ENCODE measurements around the gene HYLS1. TPM values are rescaled to one million over a fixed set of nuclear protein-coding genes. Genes with fewer than 3 reads are reported as not detected.

The HYLS1 gene
- total and polyA plus RNA-seq, 8 donors, result 0.71 to 2.4 (median 1.6) TPM

DNA sequence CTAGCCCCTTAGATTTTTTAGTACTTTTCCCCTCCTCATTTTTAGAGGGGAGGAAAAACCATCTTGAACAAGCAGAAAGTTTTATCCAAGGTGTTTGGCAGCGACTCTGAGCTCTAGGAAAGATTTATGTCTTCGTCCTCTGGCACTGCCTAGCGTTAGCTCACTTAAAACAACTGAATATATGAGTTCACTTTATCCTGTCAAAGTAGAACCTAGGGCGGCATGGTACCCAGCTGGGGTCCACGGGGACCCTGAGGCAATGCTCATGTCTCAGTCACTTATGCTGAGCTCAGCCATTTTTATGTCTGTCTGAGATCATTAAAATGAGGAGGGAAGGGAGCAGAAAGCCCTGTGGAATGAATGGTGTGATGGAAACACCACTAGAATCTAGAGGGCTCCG is 44.2 kb downstream of the HYLS1 start:
- Histone ChIP-seq H3K9me3 (no peaks in the 10 kb centered on the region), H3K4me3 (no peak overlapping the region), H3K27me3 (peaks cover 0 to 7% (median 0%) of the 10 kb centered on the region in 4 donors), H3K4me1 (no peaks in the 10 kb centered on the region), H3K36me3 (no peaks in the 10 kb centered on the region), H3K27ac (no peak overlapping the region)
- DNase-seq (no peak), ATAC-seq (no peak), FAIRE-seq (no peak)
- intact Hi-C loops (cut with DNase I), result no loop called here
- WGBS, 2 donors, result 41 to 49% methylated on average over 6 of the region's 6 CpGs
- TF ChIP-seq, protein P1, sequence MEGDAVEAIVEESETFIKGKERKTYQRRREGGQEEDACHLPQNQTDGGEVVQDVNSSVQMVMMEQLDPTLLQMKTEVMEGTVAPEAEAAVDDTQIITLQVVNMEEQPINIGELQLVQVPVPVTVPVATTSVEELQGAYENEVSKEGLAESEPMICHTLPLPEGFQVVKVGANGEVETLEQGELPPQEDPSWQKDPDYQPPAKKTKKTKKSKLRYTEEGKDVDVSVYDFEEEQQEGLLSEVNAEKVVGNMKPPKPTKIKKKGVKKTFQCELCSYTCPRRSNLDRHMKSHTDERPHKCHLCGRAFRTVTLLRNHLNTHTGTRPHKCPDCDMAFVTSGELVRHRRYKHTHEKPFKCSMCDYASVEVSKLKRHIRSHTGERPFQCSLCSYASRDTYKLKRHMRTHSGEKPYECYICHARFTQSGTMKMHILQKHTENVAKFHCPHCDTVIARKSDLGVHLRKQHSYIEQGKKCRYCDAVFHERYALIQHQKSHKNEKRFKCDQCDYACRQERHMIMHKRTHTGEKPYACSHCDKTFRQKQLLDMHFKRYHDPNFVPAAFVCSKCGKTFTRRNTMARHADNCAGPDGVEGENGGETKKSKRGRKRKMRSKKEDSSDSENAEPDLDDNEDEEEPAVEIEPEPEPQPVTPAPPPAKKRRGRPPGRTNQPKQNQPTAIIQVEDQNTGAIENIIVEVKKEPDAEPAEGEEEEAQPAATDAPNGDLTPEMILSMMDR (IDR thresholded peaks at IDR 0.05), result no peak

DNA sequence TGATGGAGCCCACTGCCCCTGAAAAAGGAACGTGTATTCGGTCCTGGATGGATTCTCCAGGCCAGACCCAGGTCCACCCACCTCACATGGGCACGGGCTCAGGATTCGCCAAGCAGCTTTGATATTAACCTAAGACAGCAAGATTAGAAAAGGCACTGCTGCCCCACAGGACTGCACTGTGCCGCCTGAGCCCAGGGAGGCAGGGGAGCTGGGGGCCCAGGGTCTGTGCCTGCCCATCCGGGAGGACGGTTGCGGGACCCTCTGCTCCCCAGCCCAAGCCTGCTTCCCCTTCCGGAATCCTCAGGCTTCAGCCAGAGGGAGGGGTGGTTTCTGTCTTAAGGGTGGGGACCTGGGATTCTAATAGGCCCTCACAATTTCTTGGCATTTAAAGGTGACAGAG is 44.8 kb downstream of the HYLS1 start:
- no peak for FAIRE-seq
- TF ChIP-seq, protein P1 (IDR thresholded peaks at IDR 0.05), result no peak
- Histone ChIP-seq H3K4me1 (no peaks in the 10 kb centered on the region), H3K27ac (no peak overlapping the region), H3K36me3 (no peaks in the 10 kb centered on the region), H3K27me3 (peaks cover 0 to 7% (median 0%) of the 10 kb centered on the region in 4 donors), H3K4me3 (no peak overlapping the region), H3K9me3 (no peaks in the 10 kb centered on the region)
- ATAC-seq, result no peak
- WGBS, 2 donors, result 58 to 85% methylated on average over 9 of the region's 9 CpGs
- intact Hi-C loops (cut with DNase I), result no loop called here
- DNase-seq, result no peak

DNA sequence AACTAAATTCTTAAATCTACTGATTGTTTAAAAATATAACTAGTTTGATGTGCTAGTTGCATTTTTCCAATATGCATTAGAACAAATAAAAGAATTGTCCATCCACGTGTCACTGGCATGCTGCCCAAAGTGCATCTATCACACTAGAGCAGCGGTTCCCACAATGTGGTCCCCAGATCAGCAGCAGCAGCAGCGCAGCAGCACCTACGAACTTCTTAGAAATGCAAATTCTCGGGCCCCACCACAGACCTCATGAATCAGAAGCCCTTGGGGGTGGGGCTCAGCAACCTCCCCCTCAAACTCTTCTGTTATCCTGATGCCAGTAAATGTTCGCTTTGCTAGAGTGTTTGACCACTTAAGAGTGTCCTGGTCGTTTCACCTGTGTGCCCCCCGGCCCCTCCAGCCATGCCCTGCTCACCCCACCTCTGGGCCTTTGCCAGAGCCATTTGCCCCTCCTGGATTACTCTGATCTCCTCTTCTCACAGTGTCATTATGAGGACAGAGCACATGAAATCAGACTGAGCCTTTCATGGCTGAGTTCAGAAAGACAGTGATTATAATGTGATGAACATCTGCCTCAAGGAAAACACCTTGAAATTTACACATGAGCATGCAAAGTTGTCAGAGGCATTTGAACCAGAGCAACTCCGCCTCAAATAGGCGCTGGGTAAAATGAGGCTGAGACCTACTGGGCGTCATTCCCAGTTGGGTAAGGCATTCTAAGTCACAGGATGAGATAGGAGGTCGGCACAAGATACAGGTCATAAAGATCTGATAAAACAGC is 45.8 kb downstream of the HYLS1 start:
- Histone ChIP-seq H3K4me3 (no peak overlapping the region), H3K36me3 (no peaks in the 10 kb centered on the region), H3K9me3 (no peaks in the 10 kb centered on the region), H3K4me1 (no peaks in the 10 kb centered on the region), H3K27me3 (peaks cover 0 to 7% (median 0%) of the 10 kb centered on the region in 4 donors), H3K27ac (no peak overlapping the region)
- ATAC-seq (no peak), FAIRE-seq (no peak), DNase-seq (no peak)
- TF ChIP-seq, protein P1 (IDR thresholded peaks at IDR 0.05), result no peak
- 59 to 64% methylated on average over 12 of the region's 12 CpGs for WGBS, 2 donors
- intact Hi-C loops (cut with DNase I), result no loop called here

DNA sequence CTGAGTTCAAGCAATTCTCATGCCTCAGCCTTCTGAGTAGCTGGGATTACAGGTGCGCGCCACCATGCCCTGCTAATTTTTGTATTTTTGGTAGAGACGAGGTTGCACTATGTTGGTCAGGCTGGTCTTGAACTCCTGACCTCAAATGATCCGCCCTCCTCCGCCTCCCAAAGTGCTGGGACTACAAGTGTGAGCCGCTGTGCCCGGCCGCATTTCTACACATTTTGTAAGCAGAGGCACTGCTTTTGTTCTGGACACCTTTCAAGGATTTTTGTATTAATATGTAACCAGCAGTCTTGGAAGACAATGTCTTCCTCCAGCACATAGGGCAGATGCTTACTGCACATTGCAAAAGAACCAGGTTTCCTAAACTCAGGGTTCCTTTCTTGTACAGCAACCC is 47.0 kb downstream of the HYLS1 start:
- no peak for ATAC-seq
- 62 to 72% methylated on average over 8 of the region's 8 CpGs for WGBS, 2 donors
- no peaks in the 10 kb centered on the region for H3K9me3 ChIP-seq
- H3K4me3 ChIP-seq, result no peak overlapping the region
- no peaks in the 10 kb centered on the region for H3K4me1 ChIP-seq
- TF ChIP-seq, protein P1 (IDR thresholded peaks at IDR 0.05), result no peak
- peaks cover 0 to 7% (median 0%) of the 10 kb centered on the region in 4 donors for H3K27me3 ChIP-seq
- DNase-seq, result no peak
- H3K36me3 ChIP-seq, result no peaks in the 10 kb centered on the region
- intact Hi-C loops (cut with DNase I), result no loop called here
- FAIRE-seq, result no peak
- no peak overlapping the region for H3K27ac ChIP-seq

DNA sequence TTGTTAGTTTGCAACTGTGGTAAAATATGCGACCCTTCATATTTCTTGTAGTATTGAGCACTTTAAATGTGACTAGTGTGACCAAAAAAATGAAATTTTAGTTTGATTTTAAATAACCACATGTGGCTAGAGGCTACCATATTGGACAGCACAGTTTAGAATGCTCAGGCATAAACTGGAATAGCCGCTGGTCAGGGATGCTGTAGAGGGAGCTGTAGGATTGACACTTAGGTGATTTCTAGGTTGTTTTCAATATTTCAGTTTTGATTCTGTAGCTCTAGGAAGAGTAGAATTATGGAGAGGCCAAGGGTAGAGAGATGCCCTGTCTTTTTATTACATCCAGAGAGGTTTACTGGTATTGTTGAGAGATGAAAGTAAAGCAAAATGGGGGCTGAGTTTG is 47.6 kb downstream of the HYLS1 start:
- TF ChIP-seq, protein P1 (IDR thresholded peaks at IDR 0.05), result no peak
- WGBS, 2 donors, result 94% methylated on average over 2 of the region's 2 CpGs
- intact Hi-C loops (cut with DNase I), result loop anchor here in 1 of 3 donors (5.0 kb wide), 1 partner anchor 252 kb away; no protein-coding TSS in a partner anchor
- FAIRE-seq, result no peak
- H3K4me3 ChIP-seq, result no peak overlapping the region
- H3K9me3 ChIP-seq, result no peaks in the 10 kb centered on the region
- ATAC-seq, result no peak
- no peaks in the 10 kb centered on the region for H3K36me3 ChIP-seq
- H3K27ac ChIP-seq, result no peak overlapping the region
- no peak for DNase-seq
- peaks cover 0 to 7% (median 0%) of the 10 kb centered on the region in 4 donors for H3K27me3 ChIP-seq
- H3K4me1 ChIP-seq, result no peaks in the 10 kb centered on the region
